NCI-H446 (cell line): ENCODE results near the gene SLCO1C1.

Source experiments
- DNase-seq, 2 experiments: peaks; one replicate each; lab custom pipeline; 2025; lab: John Stamatoyannopoulos, UW

Gene SLCO1C1

DNA sequence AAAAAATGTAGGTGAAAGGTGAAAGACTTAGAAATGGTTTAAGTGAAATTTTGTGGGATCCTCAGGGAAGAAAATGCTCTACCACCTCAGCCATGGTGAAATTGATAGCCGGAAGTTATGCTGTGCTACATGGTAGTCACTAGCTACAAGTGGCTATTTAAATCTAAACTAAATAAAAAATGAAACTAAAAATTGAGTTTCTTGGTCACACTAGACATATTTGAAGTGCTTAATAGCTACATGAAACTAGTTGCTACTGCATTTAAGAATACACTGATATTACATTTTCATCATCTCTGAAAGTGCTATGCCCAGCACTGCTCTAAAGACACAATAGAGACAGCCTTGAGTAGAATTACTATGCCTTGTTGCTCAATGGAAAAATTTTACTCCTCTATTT is 105.0 kb downstream of the SLCO1C1 start:
- no peak for DNase-seq

GRCh38 chr12:20801035-20801434 is 105.9 kb downstream of the SLCO1C1 start:
- DNase-seq: no peak
